Measurements from ENCODE around the gene LPAR1.

Gene LPAR1

GRCh38 chr9:111008158-111009075, 29.9 kb downstream of the LPAR1 start:
- no peaks in the 10 kb centered on the region for H3K36me3 ChIP-seq (replicated peaks; ENCODE audit: low read depth, low read length)
- H4K20me1 ChIP-seq (ENCODE audit: insufficient read depth, low read length) = no peaks in the 10 kb centered on the region
- no peak for TF ChIP-seq CTCF (IDR thresholded peaks at IDR 0.05; ENCODE audit: low read depth, low read length)
- no peak for TF ChIP-seq EZH2phosphoT487 (IDR thresholded peaks at IDR 0.05; ENCODE audit: low read depth)
- H2AFZ ChIP-seq (ENCODE audit: low read depth, low read length) = no peak overlapping the region
- H3K27ac ChIP-seq (ENCODE audit: low read length) = no peak overlapping the region
- H3K4me3 ChIP-seq (ENCODE audit: low read length) = no peak overlapping the region
- no peaks in the 10 kb centered on the region for H3K9me3 ChIP-seq (ENCODE audit: insufficient read depth, low read length)
- no peaks in the 10 kb centered on the region for H3K79me2 ChIP-seq (ENCODE audit: low read length)
- H3K4me1 ChIP-seq (ENCODE audit: low read length) = no peaks in the 10 kb centered on the region
- H3K9ac ChIP-seq (ENCODE audit: low read length) = no peak overlapping the region
- no peaks in the 10 kb centered on the region for H3K27me3 ChIP-seq (ENCODE audit: low read depth, low read length)
- H3K4me2 ChIP-seq (ENCODE audit: low read length) = no peak overlapping the region

- no peak for TF ChIP-seq EZH2phosphoT487 (IDR thresholded peaks at IDR 0.05; ENCODE audit: low read depth)
- no peak for TF ChIP-seq CTCF (IDR thresholded peaks at IDR 0.05; ENCODE audit: low read depth, low read length)
- no peak overlapping the region for H3K4me3 ChIP-seq (ENCODE audit: low read length)
Measured at GRCh38 chr9:111005746-111006470, 32.4 kb downstream of the LPAR1 start.

GRCh38 chr9:111004936-111005335, 33.3 kb downstream of the LPAR1 start:
- no peak for TF ChIP-seq CTCF (IDR thresholded peaks at IDR 0.05; ENCODE audit: low read depth, low read length)
- no peak for TF ChIP-seq EZH2phosphoT487 (IDR thresholded peaks at IDR 0.05; ENCODE audit: low read depth)
- H3K9me3 ChIP-seq (ENCODE audit: insufficient read depth, low read length) = no peaks in the 10 kb centered on the region
- no peaks in the 10 kb centered on the region for H3K27me3 ChIP-seq (ENCODE audit: low read depth, low read length)
- H3K36me3 ChIP-seq (replicated peaks; ENCODE audit: low read depth, low read length) = no peaks in the 10 kb centered on the region
- no peak overlapping the region for H3K27ac ChIP-seq (ENCODE audit: low read length)
- no peaks in the 10 kb centered on the region for H3K4me1 ChIP-seq (ENCODE audit: low read length)
- no peaks in the 10 kb centered on the region for H3K79me2 ChIP-seq (ENCODE audit: low read length)
- no peak overlapping the region for H2AFZ ChIP-seq (ENCODE audit: low read depth, low read length)
- no peak overlapping the region for H3K9ac ChIP-seq (ENCODE audit: low read length)
- H4K20me1 ChIP-seq (ENCODE audit: insufficient read depth, low read length) = no peaks in the 10 kb centered on the region
- H3K4me2 ChIP-seq (ENCODE audit: low read length) = no peak overlapping the region
- no peak overlapping the region for H3K4me3 ChIP-seq (ENCODE audit: low read length)

More at GRCh38 chr9:111005746-111006470, 32.4 kb downstream of the LPAR1 start:
- H3K9ac ChIP-seq (ENCODE audit: low read length) = no peak overlapping the region
- H3K4me2 ChIP-seq (ENCODE audit: low read length) = no peak overlapping the region
- H4K20me1 ChIP-seq (ENCODE audit: insufficient read depth, low read length) = no peaks in the 10 kb centered on the region
- H3K4me1 ChIP-seq (ENCODE audit: low read length) = no peaks in the 10 kb centered on the region
- no peaks in the 10 kb centered on the region for H3K36me3 ChIP-seq (replicated peaks; ENCODE audit: low read depth, low read length)
- no peaks in the 10 kb centered on the region for H3K27me3 ChIP-seq (ENCODE audit: low read depth, low read length)
- no peaks in the 10 kb centered on the region for H3K9me3 ChIP-seq (ENCODE audit: insufficient read depth, low read length)
- H3K79me2 ChIP-seq (ENCODE audit: low read length) = no peaks in the 10 kb centered on the region
- H3K27ac ChIP-seq (ENCODE audit: low read length) = no peak overlapping the region
- no peak overlapping the region for H2AFZ ChIP-seq (ENCODE audit: low read depth, low read length)

GRCh38 chr9:111003182-111003581, 35.1 kb downstream of the LPAR1 start:
- Histone ChIP-seq H2AFZ (ENCODE audit: low read depth, low read length) (no peak overlapping the region), H4K20me1 (ENCODE audit: insufficient read depth, low read length) (no peaks in the 10 kb centered on the region), H3K4me3 (ENCODE audit: low read length) (no peak overlapping the region), H3K36me3 (replicated peaks; ENCODE audit: low read depth, low read length) (no peaks in the 10 kb centered on the region), H3K27ac (ENCODE audit: low read length) (no peak overlapping the region), H3K9ac (ENCODE audit: low read length) (no peak overlapping the region), H3K27me3 (ENCODE audit: low read depth, low read length) (no peaks in the 10 kb centered on the region), H3K4me1 (ENCODE audit: low read length) (no peaks in the 10 kb centered on the region), H3K4me2 (ENCODE audit: low read length) (no peak overlapping the region), H3K79me2 (ENCODE audit: low read length) (no peaks in the 10 kb centered on the region), H3K9me3 (ENCODE audit: insufficient read depth, low read length) (no peaks in the 10 kb centered on the region)
- no peak for TF ChIP-seq EZH2phosphoT487 (IDR thresholded peaks at IDR 0.05; ENCODE audit: low read depth)
- no peak for TF ChIP-seq CTCF (IDR thresholded peaks at IDR 0.05; ENCODE audit: low read depth, low read length)
